Stimulated activated CD4-positive, alpha-beta T cell treated with anti-CD3 and anti-CD28 coated beads, Interleukin-15, amount 100 ng/mL, for 24 hours (primary cell): Measurements from ENCODE around the gene GALNT2.

Source experiments
- DNase-seq: peaks from one replicate; pipeline ENCODE4 v3.0.0-alpha.2; 2020

The GALNT2 gene

GRCh38 chr1:230219174-230220067 lies 152.4 kb downstream of the GALNT2 start:
- no peak for DNase-seq

- no peak for DNase-seq
Measured at GRCh38 chr1:230220478-230220877, 153.4 kb downstream of the GALNT2 start.

GRCh38 chr1:230220907-230221306 lies 153.9 kb downstream of the GALNT2 start:
- no peak for DNase-seq

- DNase-seq, result no peak
Measured at GRCh38 chr1:230222678-230223077, 155.6 kb downstream of the GALNT2 start.

GRCh38 chr1:230224101-230224960 lies 157.3 kb downstream of the GALNT2 start:
- no peak for DNase-seq

- no peak for DNase-seq
Measured at GRCh38 chr1:230226007-230226800, 159.2 kb downstream of the GALNT2 start.

- no peak for DNase-seq
Measured at GRCh38 chr1:230226814-230227213, 159.8 kb downstream of the GALNT2 start.

- DNase-seq, result no peak
Measured at GRCh38 chr1:230228236-230228897, 161.3 kb downstream of the GALNT2 start.

- no peak for DNase-seq
Measured at GRCh38 chr1:230230273-230230672, 163.2 kb downstream of the GALNT2 start.

GRCh38 chr1:230230948-230231773 lies 164.1 kb downstream of the GALNT2 start:
- DNase-seq, result no peak

- peak; percentile 32 for DNase-seq
Measured at GRCh38 chr1:230231774-230232145, 164.7 kb downstream of the GALNT2 start.

GRCh38 chr1:230232371-230232771 lies 165.3 kb downstream of the GALNT2 start:
- no peak for DNase-seq

GRCh38 chr1:230233786-230234185 lies 166.7 kb downstream of the GALNT2 start:
- no peak for DNase-seq

GRCh38 chr1:230235876-230236275 lies 168.8 kb downstream of the GALNT2 start:
- no peak for DNase-seq

- DNase-seq, result no peak
Measured at GRCh38 chr1:230236301-230237008, 169.4 kb downstream of the GALNT2 start.

- no peak for DNase-seq
Measured at GRCh38 chr1:230237009-230237370, 170.0 kb downstream of the GALNT2 start.

- DNase-seq, result no peak
Measured at GRCh38 chr1:230237805-230238204, 170.8 kb downstream of the GALNT2 start.

GRCh38 chr1:230240446-230241086 lies 173.5 kb downstream of the GALNT2 start:
- no peak for DNase-seq

- DNase-seq, result no peak
Measured at GRCh38 chr1:230242326-230242725, 175.3 kb downstream of the GALNT2 start.

GRCh38 chr1:230243146-230243545 lies 176.1 kb downstream of the GALNT2 start:
- no peak for DNase-seq
